ENCODE measurements around the gene LZTR1.

GRCh38 chr22:20967697-20968211, 14.3 kb upstream of the LZTR1 start:
- TF ChIP-seq POLR2A (IDR thresholded peaks at IDR 0.05) (no peak), CTCF (IDR thresholded peaks at IDR 0.05) (no peak)
